ENCODE data around the gene RAB19. TPM values are rescaled to one million over a fixed set of nuclear protein-coding genes. Genes with fewer than 3 reads are reported as not detected.

The RAB19 gene
- total and polyA plus RNA-seq, 2 of the 8 experiments (the other 6 are each of a cell fraction or from before 2014, with no cell fraction given), result 9.8 to 11.0 TPM

DNA sequence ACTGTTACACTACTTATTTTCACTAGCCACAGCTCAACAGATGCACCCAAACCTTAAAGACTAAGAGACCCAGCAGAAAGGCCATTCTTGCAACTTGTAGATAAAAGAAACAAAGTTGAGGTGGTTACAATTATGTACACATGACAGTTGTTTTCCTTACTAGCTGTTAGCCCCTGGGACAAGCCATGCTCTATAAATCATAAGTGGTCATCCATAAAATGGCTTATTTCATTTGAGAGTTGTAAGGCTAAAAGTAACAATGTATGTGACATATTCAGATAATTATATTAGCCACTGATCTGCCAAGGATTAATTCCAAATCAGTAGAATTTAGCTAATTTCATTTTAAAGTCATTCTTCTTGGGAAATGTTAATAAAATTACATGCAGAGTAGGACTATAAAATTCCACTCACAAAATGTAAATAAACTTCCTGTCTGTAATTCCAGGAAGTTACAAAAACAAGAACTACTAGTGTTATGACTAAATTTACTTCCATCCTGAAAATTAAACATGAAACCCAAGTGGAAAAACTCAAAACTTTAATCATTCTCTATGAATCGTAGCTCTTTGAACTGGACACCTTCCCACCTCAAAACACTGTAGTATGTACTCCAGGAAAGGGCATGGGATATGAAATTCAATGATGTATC, 18.8 kb upstream of the RAB19 start:
- Histone ChIP-seq H4K20me1 (replicated peaks in 1 of 2; ENCODE audit: control insufficient read depth in 1 of 2, insufficient read depth in 2 of 2, low read length in 2 of 2) (peaks cover 3 to 5% of the 10 kb centered on the region in 2 experiments), H2BK120ac (replicated peaks; ENCODE audit: low read depth, low read length) (no peak overlapping the region), H3K4me1 (replicated peaks in 1 of 4; ENCODE audit: control insufficient read depth in 3 of 4, insufficient read depth in 4 of 4, low read length in 3 of 4) (peaks cover 1 to 4% (median 2%) of the 10 kb centered on the region in 4 experiments; a peak in 5 of 7 replicates), H4K5ac (ENCODE audit: insufficient read length, low read depth, low read length) (no peak overlapping the region), H2AFZ (ENCODE audit: low read length) (no peak overlapping the region), H3K36me3 (ENCODE audit: control insufficient read depth in 2 of 4, insufficient read depth in 4 of 4, low read length in 3 of 4) (peaks cover 3 to 23% (median 12%) of the 10 kb centered on the region in 4 experiments; a peak in 6 of 8 replicates), H3K27ac (ENCODE audit: low read depth, low read length) (no peak overlapping the region), H3K4ac (replicated peaks; ENCODE audit: insufficient read length, low read depth, low read length) (no peak overlapping the region), H3K9ac (replicated peaks in 1 of 4; ENCODE audit: extremely low read depth in 1 of 4, low read depth in 3 of 4, low read length in 3 of 4) (no peak overlapping the region), H3K56ac (replicated peaks; ENCODE audit: insufficient read length, low read depth, low read length) (no peak overlapping the region), H3K79me1 (ENCODE audit: low read depth, low read length) (0 out of 2 replicates have a peak, but pooled peaks cover 1% of the 10 kb centered on the region), H2BK20ac (ENCODE audit: low read length) (no peak overlapping the region), H3K23me2 (ENCODE audit: low read depth, low read length) (no peaks in the 10 kb centered on the region), H2AK5ac (ENCODE audit: low read depth, low read length) (no peak overlapping the region), H4K91ac (replicated peaks; ENCODE audit: insufficient read length, low read length) (no peak overlapping the region), H3K9me3 (ENCODE audit: insufficient read depth in 2 of 2, low read depth in 1 of 2, low read length in 1 of 2) (no peaks in the 10 kb centered on the region), H3K23ac (ENCODE audit: insufficient read length) (no peak overlapping the region), H4K8ac (ENCODE audit: extremely low read depth, insufficient read depth, low read length) (no peak overlapping the region), H3K18ac (ENCODE audit: extremely low read depth, low read length) (no peak overlapping the region), H2BK5ac (ENCODE audit: low read depth, low read length) (no peak overlapping the region), H2BK15ac (ENCODE audit: low read length) (no peak overlapping the region), H2BK12ac (ENCODE audit: low read depth, low read length) (no peak overlapping the region), H3K27me3 (replicated peaks in 1 of 4; ENCODE audit: control insufficient read depth in 3 of 4, extremely low read depth in 1 of 4, insufficient read depth in 3 of 4, low read length in 3 of 4) (no peaks in the 10 kb centered on the region), H3K79me2 (ENCODE audit: control insufficient read depth in 1 of 2, insufficient read depth in 2 of 2, low read length in 2 of 2) (peaks cover 5 to 56% of the 10 kb centered on the region in 2 experiments; a peak in 3 of 4 replicates), H3K14ac (ENCODE audit: insufficient read length) (no peak overlapping the region), H3K4me3 (ENCODE audit: extremely low read depth in 1 of 4, insufficient read depth in 2 of 4, low read depth in 3 of 4, low read length in 4 of 4) (no peak overlapping the region), H3K4me2 (ENCODE audit: insufficient read depth in 1 of 2, low read depth in 2 of 2, low read length in 2 of 2) (no peak overlapping the region)
- ChIA-PET CTCF (ENCODE audit: partially characterized antibody) (interaction anchor here (0.5 to 4.3 kb wide), 7 partner anchors 12 to 263 kb away, joined by 3 to 19 read pairs (median 4); no protein-coding TSS in a partner anchor), POLR2A (ENCODE audit: partially characterized antibody) (interaction anchor here (0.9 to 2.1 kb wide), 2 partner anchors 10 to 66 kb away, joined by 3 to 4 read pairs; no protein-coding TSS in a partner anchor)
- DNase-seq (ENCODE audit: low read depth in 1 of 2, low spot score in 2 of 2) (no peak), FAIRE-seq (no peak)
- 95% methylated on average over 1 of the region's 1 CpG; no CpG with 5 or more reads in 1 of the 2 experiments for whole genome bisulfite sequencing, 2 experiments (ENCODE audit: extremely low coverage in 1 of 2, insufficient coverage in 1 of 2, insufficient read length in 1 of 2, insufficient replicate concordance in 2 of 2, low coverage in 1 of 2, low lambda C conversion rate in 2 of 2, missing lambda C conversion rate in 1 of 2)
- no peak for TF ChIP-seq SP2 (IDR thresholded peaks at IDR 0.05; ENCODE audit: low read length)
- no peak for TF ChIP-seq RBBP5 (IDR thresholded peaks at IDR 0.05; ENCODE audit: borderline replicate concordance, low read depth, low read length)
- no peak for TF ChIP-seq SIRT6 (IDR thresholded peaks at IDR 0.05; ENCODE audit: low read length)
- no peak for TF ChIP-seq EZH2 (IDR thresholded peaks at IDR 0.05; ENCODE audit: low read depth, low read length, severe bottlenecking)
- no peak for TF ChIP-seq SP1 (IDR thresholded peaks at IDR 0.05; ENCODE audit: low read depth, low read length)
- no peak for TF ChIP-seq POLR2AphosphoS5 (IDR thresholded peaks at IDR 0.05; ENCODE audit: low read depth, low read length)
- no peak for TF ChIP-seq KDM4A (IDR thresholded peaks at IDR 0.05; ENCODE audit: low read depth, low read length, severe bottlenecking)
- no peak for TF ChIP-seq POLR2A (IDR thresholded peaks at IDR 0.05; ENCODE audit: control extremely low read depth in 1 of 2, low read depth in 2 of 2, low read length in 2 of 2)
- TF ChIP-seq BACH1 (IDR thresholded peaks at IDR 0.05; ENCODE audit: low read length), result no peak
- no peak for TF ChIP-seq BRCA1 (IDR thresholded peaks at IDR 0.05; ENCODE audit: low read depth, low read length)
- no peak for TF ChIP-seq SIX5 (IDR thresholded peaks at IDR 0.05; ENCODE audit: low read depth, low read length)
- no peak for TF ChIP-seq GABPA (IDR thresholded peaks at IDR 0.05; ENCODE audit: borderline replicate concordance, insufficient read depth, low read length)
- no peak for TF ChIP-seq JUN (IDR thresholded peaks at IDR 0.05; ENCODE audit: low read depth, low read length)

All from H1 (cell line).